ENCODE measurements around the gene NRG4.
"Not testable (repeated sequence)": the region's sequence is repeated elsewhere in the genome, so short reads cannot be mapped to it uniquely, and the experiment has no call there.

Gene NRG4

GRCh38 chr15:75927601-75928000 lies 84.6 kb downstream of the NRG4 start:
- Histone ChIP-seq H3K27ac (ENCODE audit: low read length) (no peak overlapping the region), H3K27me3 (ENCODE audit: control insufficient read depth in 1 of 2, insufficient read depth in 2 of 2, low read length in 2 of 2) (no peaks in the 10 kb centered on the region), H3K9me3 (ENCODE audit: control insufficient read depth in 2 of 2, low read length in 2 of 2) (no peaks in the 10 kb centered on the region), H3K4me1 (ENCODE audit: control insufficient read depth, insufficient read depth, low read length) (no peaks in the 10 kb centered on the region), H3K9ac (ENCODE audit: low read length in 2 of 2) (no peak overlapping the region), H3K4me3 (ENCODE audit: low read length in 2 of 2) (no peak overlapping the region), H3K36me3 (ENCODE audit: control insufficient read depth in 2 of 2, insufficient read depth in 2 of 2, low read length in 2 of 2) (peaks cover 4 to 6% of the 10 kb centered on the region in 2 donors)

GRCh38 chr15:75926931-75927330 lies 85.3 kb downstream of the NRG4 start:
- H3K4me1 ChIP-seq (ENCODE audit: control insufficient read depth, insufficient read depth, low read length), result no peaks in the 10 kb centered on the region

GRCh38 chr15:75925440-75925839 lies 86.8 kb downstream of the NRG4 start:
- Histone ChIP-seq H3K4me3 (ENCODE audit: low read length in 2 of 2) (no peak overlapping the region), H3K9me3 (ENCODE audit: control insufficient read depth in 2 of 2, low read length in 2 of 2) (no peaks in the 10 kb centered on the region), H3K27ac (ENCODE audit: low read length) (no peak overlapping the region), H3K27me3 (ENCODE audit: control insufficient read depth in 1 of 2, insufficient read depth in 2 of 2, low read length in 2 of 2) (no peaks in the 10 kb centered on the region), H3K4me1 (ENCODE audit: control insufficient read depth, insufficient read depth, low read length) (no peaks in the 10 kb centered on the region), H3K36me3 (ENCODE audit: control insufficient read depth in 2 of 2, insufficient read depth in 2 of 2, low read length in 2 of 2) (peaks cover 3 to 6% of the 10 kb centered on the region in 2 donors), H3K9ac (ENCODE audit: low read length in 2 of 2) (no peak overlapping the region)

More at GRCh38 chr15:75926931-75927330, 85.3 kb downstream of the NRG4 start:
- Histone ChIP-seq H3K27me3 (ENCODE audit: control insufficient read depth in 1 of 2, insufficient read depth in 2 of 2, low read length in 2 of 2) (no peaks in the 10 kb centered on the region), H3K4me3 (ENCODE audit: low read length in 2 of 2) (no peak overlapping the region), H3K9me3 (ENCODE audit: control insufficient read depth in 2 of 2, low read length in 2 of 2) (no peaks in the 10 kb centered on the region), H3K27ac (ENCODE audit: low read length) (no peak overlapping the region), H3K9ac (ENCODE audit: low read length in 2 of 2) (no peak overlapping the region), H3K36me3 (ENCODE audit: control insufficient read depth in 2 of 2, insufficient read depth in 2 of 2, low read length in 2 of 2) (peaks cover 5% of the 10 kb centered on the region in 2 donors)

GRCh38 chr15:75924576-75924975 lies 87.6 kb downstream of the NRG4 start:
- Histone ChIP-seq H3K27me3 (ENCODE audit: control insufficient read depth in 1 of 2, insufficient read depth in 2 of 2, low read length in 2 of 2) (no peaks in the 10 kb centered on the region), H3K4me3 (ENCODE audit: low read length in 2 of 2) (no peak overlapping the region), H3K4me1 (ENCODE audit: control insufficient read depth, insufficient read depth, low read length) (no peaks in the 10 kb centered on the region), H3K27ac (ENCODE audit: low read length) (no peak overlapping the region), H3K9me3 (ENCODE audit: control insufficient read depth in 2 of 2, low read length in 2 of 2) (no peaks in the 10 kb centered on the region), H3K9ac (ENCODE audit: low read length in 2 of 2) (no peak overlapping the region), H3K36me3 (ENCODE audit: control insufficient read depth in 2 of 2, insufficient read depth in 2 of 2, low read length in 2 of 2) (peaks cover under 1 to 7% of the 10 kb centered on the region in 2 donors)

GRCh38 chr15:75923756-75924155 lies 88.5 kb downstream of the NRG4 start:
- Histone ChIP-seq H3K36me3 (ENCODE audit: control insufficient read depth in 2 of 2, insufficient read depth in 2 of 2, low read length in 2 of 2) (peaks cover 3 to 7% of the 10 kb centered on the region in 2 donors), H3K4me1 (ENCODE audit: control insufficient read depth, insufficient read depth, low read length) (no peaks in the 10 kb centered on the region), H3K9me3 (ENCODE audit: control insufficient read depth in 2 of 2, low read length in 2 of 2) (no peaks in the 10 kb centered on the region), H3K27ac (ENCODE audit: low read length) (no peak overlapping the region), H3K27me3 (ENCODE audit: control insufficient read depth in 1 of 2, insufficient read depth in 2 of 2, low read length in 2 of 2) (no peaks in the 10 kb centered on the region), H3K9ac (ENCODE audit: low read length in 2 of 2) (no peak overlapping the region), H3K4me3 (ENCODE audit: low read length in 2 of 2) (no peak overlapping the region)

GRCh38 chr15:75921732-75922703 lies 90.2 kb downstream of the NRG4 start:
- Histone ChIP-seq H3K4me1 (ENCODE audit: control insufficient read depth, insufficient read depth, low read length) (no peaks in the 10 kb centered on the region), H3K36me3 (ENCODE audit: control insufficient read depth in 2 of 2, insufficient read depth in 2 of 2, low read length in 2 of 2) (peaks cover 9% of the 10 kb centered on the region in 2 donors), H3K4me3 (ENCODE audit: low read length in 2 of 2) (no peak overlapping the region), H3K9me3 (ENCODE audit: control insufficient read depth in 2 of 2, low read length in 2 of 2) (no peaks in the 10 kb centered on the region), H3K27me3 (ENCODE audit: control insufficient read depth in 1 of 2, insufficient read depth in 2 of 2, low read length in 2 of 2) (no peaks in the 10 kb centered on the region), H3K27ac (ENCODE audit: low read length) (no peak overlapping the region), H3K9ac (ENCODE audit: low read length in 2 of 2) (no peak overlapping the region)

GRCh38 chr15:75920079-75920478 lies 92.1 kb downstream of the NRG4 start:
- no peaks in the 10 kb centered on the region for H3K4me1 ChIP-seq (ENCODE audit: control insufficient read depth, insufficient read depth, low read length)
- H3K9me3 ChIP-seq (ENCODE audit: control insufficient read depth in 2 of 2, low read length in 2 of 2), result no peaks in the 10 kb centered on the region
- H3K27ac ChIP-seq (ENCODE audit: low read length), result no peak overlapping the region
- peaks cover 9% of the 10 kb centered on the region in 2 donors for H3K36me3 ChIP-seq (ENCODE audit: control insufficient read depth in 2 of 2, insufficient read depth in 2 of 2, low read length in 2 of 2)
- H3K4me3 ChIP-seq (ENCODE audit: low read length in 2 of 2), result no peak overlapping the region
- H3K27me3 ChIP-seq (ENCODE audit: control insufficient read depth in 1 of 2, insufficient read depth in 2 of 2, low read length in 2 of 2), result no peaks in the 10 kb centered on the region
- no peak overlapping the region for H3K9ac ChIP-seq (ENCODE audit: low read length in 2 of 2)

- H3K9me3 ChIP-seq (ENCODE audit: control insufficient read depth in 2 of 2, low read length in 2 of 2), result no peaks in the 10 kb centered on the region
- H3K27me3 ChIP-seq (ENCODE audit: control insufficient read depth in 1 of 2, insufficient read depth in 2 of 2, low read length in 2 of 2), result no peaks in the 10 kb centered on the region
- no peak overlapping the region for H3K4me3 ChIP-seq (ENCODE audit: low read length in 2 of 2)
- H3K9ac ChIP-seq (ENCODE audit: low read length in 2 of 2), result no peak overlapping the region
- H3K4me1 ChIP-seq (ENCODE audit: control insufficient read depth, insufficient read depth, low read length), result no peaks in the 10 kb centered on the region
- no peak overlapping the region for H3K27ac ChIP-seq (ENCODE audit: low read length)
- peaks cover 16% of the 10 kb centered on the region in 2 donors for H3K36me3 ChIP-seq (ENCODE audit: control insufficient read depth in 2 of 2, insufficient read depth in 2 of 2, low read length in 2 of 2)
These were observed 94.1 kb downstream of the NRG4 start for GRCh38 chr15:75918135-75918534.

- Histone ChIP-seq H3K36me3 (ENCODE audit: control insufficient read depth in 2 of 2, insufficient read depth in 2 of 2, low read length in 2 of 2) (peaks cover 13 to 20% of the 10 kb centered on the region in 2 donors), H3K4me1 (ENCODE audit: control insufficient read depth, insufficient read depth, low read length) (no peaks in the 10 kb centered on the region), H3K27me3 (ENCODE audit: control insufficient read depth in 1 of 2, insufficient read depth in 2 of 2, low read length in 2 of 2) (no peaks in the 10 kb centered on the region), H3K9ac (ENCODE audit: low read length in 2 of 2) (no peak overlapping the region), H3K4me3 (ENCODE audit: low read length in 2 of 2) (no peak overlapping the region), H3K9me3 (ENCODE audit: control insufficient read depth in 2 of 2, low read length in 2 of 2) (no peaks in the 10 kb centered on the region), H3K27ac (ENCODE audit: low read length) (no peak overlapping the region)
These were observed 95.2 kb downstream of the NRG4 start for GRCh38 chr15:75916978-75917377.

- not testable (repeated sequence) for H3K27me3 ChIP-seq (ENCODE audit: control insufficient read depth in 1 of 2, insufficient read depth in 2 of 2, low read length in 2 of 2); H3K9me3 ChIP-seq (ENCODE audit: control insufficient read depth in 2 of 2, low read length in 2 of 2); H3K9ac ChIP-seq (ENCODE audit: low read length in 2 of 2); H3K4me3 ChIP-seq (ENCODE audit: low read length in 2 of 2); H3K4me1 ChIP-seq (ENCODE audit: control insufficient read depth, insufficient read depth, low read length); H3K27ac ChIP-seq (ENCODE audit: low read length)
- H3K36me3 ChIP-seq (ENCODE audit: control insufficient read depth in 2 of 2, insufficient read depth in 2 of 2, low read length in 2 of 2), result peaks cover 12 to 15% of the 10 kb centered on the region in 2 donors
These were observed 101.9 kb downstream of the NRG4 start for GRCh38 chr15:75910355-75910754.

- H3K36me3 ChIP-seq (ENCODE audit: control insufficient read depth in 2 of 2, insufficient read depth in 2 of 2, low read length in 2 of 2), result peaks cover 6% of the 10 kb centered on the region in 2 donors
- no peaks in the 10 kb centered on the region for H3K9me3 ChIP-seq (ENCODE audit: control insufficient read depth in 2 of 2, low read length in 2 of 2)
- no peak overlapping the region for H3K27ac ChIP-seq (ENCODE audit: low read length)
- H3K4me1 ChIP-seq (ENCODE audit: control insufficient read depth, insufficient read depth, low read length), result peaks cover 15% of the 10 kb centered on the region
- H3K4me3 ChIP-seq (ENCODE audit: low read length in 2 of 2), result no peak overlapping the region
- no peaks in the 10 kb centered on the region for H3K27me3 ChIP-seq (ENCODE audit: control insufficient read depth in 1 of 2, insufficient read depth in 2 of 2, low read length in 2 of 2)
- no peak overlapping the region for H3K9ac ChIP-seq (ENCODE audit: low read length in 2 of 2)
These were observed 107.0 kb downstream of the NRG4 start for GRCh38 chr15:75905231-75905630.
